IPS-NIHi11 (cell line): ENCODE measurements around the gene PLAAT3.
A peak's percentile ranks its signal among the peaks of the same experiment; 100 is the strongest.
"Not testable (repeated sequence)": the region's sequence is repeated elsewhere in the genome, so short reads cannot be mapped to it uniquely, and the experiment has no call there.

Experiments
- DNase-seq: peaks from one replicate; pipeline ENCODE4 v3.0.0; 2012; ENCODE audit warnings: mixed read lengths, low spot score

The PLAAT3 gene

GRCh38 chr11:63609536-63609935, 4.7 kb downstream of the PLAAT3 start:
- no peak for DNase-seq

- DNase-seq, result no peak
These were observed 5.6 kb downstream of the PLAAT3 start for GRCh38 chr11:63608353-63609345.

DNA sequence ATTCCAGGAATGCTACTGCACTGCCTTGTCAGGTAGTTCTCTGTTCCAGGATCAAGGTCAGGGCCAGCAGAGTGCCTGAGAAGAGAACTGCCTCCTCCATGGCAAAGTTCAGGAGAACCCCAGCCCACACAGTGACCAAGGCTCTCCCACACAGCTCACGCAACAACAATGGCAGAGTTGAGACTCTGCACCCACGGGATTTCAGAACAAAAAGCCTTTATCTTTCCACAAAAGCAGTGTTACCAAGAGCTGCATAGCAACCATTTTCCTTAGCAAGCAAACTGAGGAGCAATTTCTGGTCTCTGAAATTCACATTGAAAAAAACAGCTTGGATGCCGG, 11.1 kb downstream of the PLAAT3 start:
- no peak for DNase-seq

DNA sequence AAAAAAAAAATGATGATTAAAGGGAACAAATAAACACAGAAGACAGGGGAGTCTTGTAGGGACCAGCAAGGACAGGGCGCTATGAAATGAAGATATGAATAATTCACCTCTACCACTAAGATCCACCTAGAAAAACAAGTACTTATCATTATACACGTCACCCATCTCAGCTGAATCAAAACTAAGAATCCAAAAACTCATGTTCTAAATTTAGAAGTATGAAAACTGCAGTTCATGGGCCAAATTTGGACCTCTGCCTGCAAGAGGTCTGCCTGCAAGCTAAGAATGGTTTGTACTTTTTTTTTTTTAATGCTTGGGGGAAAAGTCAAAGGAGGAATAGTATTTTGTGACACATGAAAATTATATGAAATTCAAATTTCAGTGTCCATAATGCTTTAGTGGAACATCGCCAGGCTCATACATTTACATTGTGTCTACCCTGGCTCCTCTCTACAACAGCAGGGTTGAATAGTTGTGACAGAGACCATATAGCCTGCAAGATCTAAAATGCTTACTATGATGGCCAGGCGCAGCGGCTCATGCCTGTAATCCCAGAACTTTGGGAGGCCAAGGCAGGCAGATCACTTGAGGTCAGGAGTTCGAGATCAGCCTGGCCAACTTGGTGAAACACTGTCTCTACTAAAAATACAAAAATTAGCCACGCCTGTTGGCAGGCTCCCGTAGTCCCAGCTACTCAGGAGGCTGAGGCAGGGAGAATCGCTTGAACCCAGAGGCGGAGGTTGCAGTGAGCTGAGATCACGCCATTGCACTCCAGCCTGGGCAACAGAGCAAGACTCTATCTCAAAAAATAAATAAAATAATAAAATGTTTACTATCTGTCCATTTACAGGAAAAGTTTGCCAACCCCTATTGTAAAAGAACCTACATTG, 11.7 kb downstream of the PLAAT3 start:
- not testable (repeated sequence) for DNase-seq

DNA sequence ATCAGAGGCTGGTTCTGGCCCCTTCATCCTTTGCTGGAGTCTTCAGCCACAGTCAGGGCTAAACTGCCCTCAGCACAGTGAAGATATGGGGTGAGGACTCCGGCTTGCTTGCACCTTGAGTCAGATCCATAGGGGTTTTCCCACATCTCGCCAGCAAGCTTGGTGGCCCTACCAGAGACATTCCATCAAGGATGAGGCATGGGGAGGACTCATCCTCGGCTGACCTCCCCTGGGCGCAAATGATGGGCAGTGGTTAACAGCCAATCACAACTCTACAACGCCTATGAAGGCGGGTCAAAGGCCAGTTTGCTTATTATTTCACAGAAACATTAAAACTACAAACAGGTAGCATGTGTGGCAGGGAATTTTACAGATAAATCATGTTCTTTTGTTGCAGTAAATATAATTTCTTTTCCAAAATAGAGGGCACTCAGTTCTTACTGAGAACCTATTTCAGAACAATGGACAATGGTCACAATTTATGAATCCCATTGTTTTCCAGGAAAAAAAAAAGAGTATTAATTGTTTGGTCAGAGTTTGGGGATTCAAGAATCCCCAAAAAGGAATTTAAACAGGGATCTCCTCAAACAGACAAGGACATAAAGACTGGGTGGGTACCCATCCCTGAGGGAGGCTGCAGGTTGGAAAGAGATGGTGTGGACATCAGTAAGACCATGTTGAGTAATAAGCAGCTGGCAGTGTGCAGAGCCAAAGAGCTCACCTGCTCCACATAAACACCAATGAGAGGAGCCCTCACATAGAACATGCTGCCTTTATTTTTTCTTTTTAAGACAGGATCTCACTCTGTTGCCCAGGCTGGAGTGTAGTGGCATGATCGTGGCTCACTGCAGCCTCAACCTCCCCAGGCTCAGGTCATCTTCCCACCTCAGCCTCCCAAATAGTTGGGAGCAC, 14.8 kb downstream of the PLAAT3 start:
- DNase-seq, result peak; percentile 56

GRCh38 chr11:63598556-63598955, 15.7 kb downstream of the PLAAT3 start:
- DNase-seq, result no peak

DNA sequence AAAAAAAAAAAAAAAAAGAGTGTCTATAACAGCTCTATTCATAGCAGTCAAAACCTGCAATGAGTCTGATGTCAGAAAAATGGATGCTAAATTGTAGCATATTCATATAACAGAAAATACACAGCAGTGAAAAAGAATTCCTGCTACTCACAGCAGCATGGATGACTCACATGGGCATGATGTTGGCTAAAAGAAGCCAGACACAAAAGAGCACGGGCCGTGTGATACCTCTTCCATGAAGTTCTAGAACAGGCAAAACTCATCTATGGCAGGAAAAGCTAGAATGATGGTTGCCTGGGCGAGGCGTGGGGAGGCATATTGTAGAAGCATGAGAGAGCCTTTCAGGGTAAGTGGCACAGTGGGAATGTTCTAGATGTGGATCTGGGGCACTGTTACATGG, 18.9 kb downstream of the PLAAT3 start:
- DNase-seq, result no peak

DNA sequence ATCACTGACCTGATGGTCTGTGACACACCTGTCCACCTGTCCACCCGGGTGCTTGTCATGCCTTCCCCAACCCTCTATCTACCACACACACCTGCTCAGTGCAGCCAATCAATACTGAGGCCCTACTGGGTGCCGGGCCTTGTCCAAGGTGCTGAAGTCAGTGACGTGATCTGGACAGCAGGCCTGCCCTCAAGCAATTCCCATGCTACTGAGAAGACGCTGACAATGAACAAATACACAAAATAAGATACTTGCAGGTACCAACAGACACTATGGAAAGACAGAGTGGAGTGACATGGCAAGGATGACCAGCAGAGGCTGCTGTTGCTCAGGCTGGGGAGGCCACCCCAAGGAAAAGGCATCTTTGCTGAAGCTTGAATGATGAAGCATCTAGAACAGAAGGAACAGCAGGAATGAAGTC, 21.2 kb downstream of the PLAAT3 start:
- DNase-seq, result peak; percentile 46

DNA sequence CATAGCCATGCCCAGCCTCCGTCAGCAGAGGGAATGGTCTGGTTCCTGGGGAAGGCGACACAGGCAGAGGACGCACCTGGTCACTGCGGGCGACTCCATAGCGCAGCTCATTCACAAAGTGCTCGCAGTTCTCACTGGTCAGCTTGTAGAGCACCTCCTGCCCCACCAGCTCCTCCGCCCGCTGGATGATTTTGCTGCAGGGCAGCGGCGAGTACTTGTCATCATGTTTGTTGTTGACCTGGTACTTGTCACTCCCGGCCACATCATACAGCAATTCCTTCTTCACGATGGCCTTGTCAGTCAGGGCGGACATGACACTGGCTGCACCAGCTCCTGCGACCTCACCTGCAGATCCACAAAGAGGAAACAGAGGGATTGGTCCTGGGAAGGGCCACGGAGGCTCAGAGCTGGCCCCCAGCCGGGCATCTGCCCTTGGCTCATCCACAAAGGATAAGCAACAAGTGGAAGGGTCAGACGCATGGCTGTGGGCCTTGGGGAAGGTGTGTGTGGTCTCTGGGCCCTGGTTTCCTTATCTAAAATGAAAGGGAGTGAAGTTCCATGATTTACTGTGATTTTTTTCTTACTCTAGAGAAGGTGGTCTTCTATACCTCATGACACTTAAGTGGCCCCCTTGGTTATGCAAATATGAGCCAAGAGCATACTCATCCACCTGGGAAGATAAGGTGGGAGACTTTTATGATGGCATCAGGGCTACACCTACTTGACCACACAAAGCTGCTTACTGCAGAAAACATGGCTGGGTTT, 24.0 kb downstream of the PLAAT3 start:
- DNase-seq, result no peak

DNA sequence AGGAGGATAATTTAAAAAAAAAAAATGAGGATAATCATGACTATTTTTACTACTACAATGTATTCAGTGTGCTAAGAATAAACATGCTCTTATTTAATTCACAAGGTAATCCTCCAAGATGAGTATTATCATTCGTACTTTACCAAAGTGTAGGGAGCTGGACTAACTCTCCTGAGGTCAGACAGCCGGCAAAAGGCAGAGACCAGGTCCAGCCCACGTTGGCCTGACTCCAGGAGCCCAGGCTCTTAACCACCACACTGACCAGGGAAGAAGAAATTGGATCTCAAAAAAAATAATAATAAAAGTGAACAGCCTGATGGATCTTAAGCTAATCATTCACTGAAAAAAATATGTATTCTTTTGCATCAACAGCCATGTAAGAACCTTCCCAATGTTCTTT, 25.2 kb downstream of the PLAAT3 start:
- DNase-seq, result no peak

DNA sequence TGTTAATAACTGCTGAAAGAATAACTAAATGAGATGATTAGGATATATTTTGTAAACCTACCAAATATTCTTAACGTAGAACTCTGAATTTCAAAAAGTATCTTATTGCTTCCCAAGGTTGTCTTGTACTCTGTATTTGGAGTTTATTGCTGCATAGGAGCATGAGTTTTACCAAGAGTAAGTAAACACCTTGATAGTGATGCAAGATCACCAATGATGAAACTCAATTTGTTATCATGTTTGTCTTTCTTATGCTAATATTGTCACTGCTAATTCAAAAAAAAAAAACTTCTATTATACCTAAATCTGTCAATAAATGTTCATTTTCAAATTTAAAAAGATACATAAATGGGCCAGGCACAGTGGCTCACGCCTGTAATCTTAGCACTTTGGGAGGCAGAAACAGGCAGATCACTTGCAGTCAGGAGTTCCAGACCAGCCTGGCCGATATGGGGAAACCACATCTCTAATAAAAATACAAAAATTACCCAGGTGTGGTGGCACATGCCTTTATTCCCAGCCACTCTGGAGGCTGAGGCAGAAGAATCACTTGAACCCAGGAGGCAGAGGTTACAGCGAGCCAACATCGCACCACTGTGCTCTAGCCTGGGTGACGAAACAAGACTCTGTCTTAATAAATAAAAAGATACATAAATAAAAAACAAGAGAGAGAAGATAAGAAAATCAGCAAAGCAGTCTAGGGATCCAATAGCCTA, 27.6 kb downstream of the PLAAT3 start:
- DNase-seq, result no peak

- no peak for DNase-seq
These were observed 30.9 kb downstream of the PLAAT3 start for GRCh38 chr11:63583357-63583677.

DNA sequence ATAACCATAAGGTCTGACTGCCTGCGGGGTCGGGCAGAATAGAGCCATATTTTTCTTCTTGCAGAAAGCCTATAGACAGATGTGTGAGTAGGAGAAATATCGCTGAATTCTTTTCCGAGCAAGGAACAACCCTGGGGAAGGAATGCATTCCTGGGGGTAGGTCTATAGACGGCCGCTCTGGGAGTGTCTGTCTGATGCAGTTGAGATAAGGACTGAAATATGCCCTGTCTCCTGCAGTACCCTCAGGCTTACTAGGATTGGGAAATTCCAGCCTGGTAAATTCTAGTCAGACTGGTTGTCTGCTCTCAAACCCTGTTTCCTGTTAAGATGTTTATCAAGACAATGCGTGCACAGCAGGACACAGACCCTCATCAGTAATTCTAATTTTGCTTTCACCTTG, 33.0 kb downstream of the PLAAT3 start:
- DNase-seq, result not testable (repeated sequence)

DNA sequence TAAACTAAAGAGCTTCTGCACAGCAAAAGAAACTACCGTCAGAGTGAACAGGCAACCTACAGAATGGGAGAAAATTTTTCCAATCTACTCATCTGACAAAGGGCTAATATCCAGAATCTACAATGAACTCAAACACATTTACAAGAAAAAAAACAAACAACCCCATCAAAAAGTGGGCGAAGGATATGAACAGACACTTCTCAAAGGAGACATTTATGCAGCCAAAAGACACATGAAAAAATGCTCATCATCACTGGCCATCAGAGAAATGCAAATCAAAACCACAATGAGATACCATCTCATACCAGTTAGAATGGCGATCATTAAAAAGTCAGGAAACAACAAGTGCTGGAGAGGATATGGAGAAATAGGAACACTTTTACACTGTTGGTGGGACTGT, 35.4 kb downstream of the PLAAT3 start:
- not testable (repeated sequence) for DNase-seq

GRCh38 chr11:63574856-63575602, 39.2 kb downstream of the PLAAT3 start:
- no peak for DNase-seq

DNA sequence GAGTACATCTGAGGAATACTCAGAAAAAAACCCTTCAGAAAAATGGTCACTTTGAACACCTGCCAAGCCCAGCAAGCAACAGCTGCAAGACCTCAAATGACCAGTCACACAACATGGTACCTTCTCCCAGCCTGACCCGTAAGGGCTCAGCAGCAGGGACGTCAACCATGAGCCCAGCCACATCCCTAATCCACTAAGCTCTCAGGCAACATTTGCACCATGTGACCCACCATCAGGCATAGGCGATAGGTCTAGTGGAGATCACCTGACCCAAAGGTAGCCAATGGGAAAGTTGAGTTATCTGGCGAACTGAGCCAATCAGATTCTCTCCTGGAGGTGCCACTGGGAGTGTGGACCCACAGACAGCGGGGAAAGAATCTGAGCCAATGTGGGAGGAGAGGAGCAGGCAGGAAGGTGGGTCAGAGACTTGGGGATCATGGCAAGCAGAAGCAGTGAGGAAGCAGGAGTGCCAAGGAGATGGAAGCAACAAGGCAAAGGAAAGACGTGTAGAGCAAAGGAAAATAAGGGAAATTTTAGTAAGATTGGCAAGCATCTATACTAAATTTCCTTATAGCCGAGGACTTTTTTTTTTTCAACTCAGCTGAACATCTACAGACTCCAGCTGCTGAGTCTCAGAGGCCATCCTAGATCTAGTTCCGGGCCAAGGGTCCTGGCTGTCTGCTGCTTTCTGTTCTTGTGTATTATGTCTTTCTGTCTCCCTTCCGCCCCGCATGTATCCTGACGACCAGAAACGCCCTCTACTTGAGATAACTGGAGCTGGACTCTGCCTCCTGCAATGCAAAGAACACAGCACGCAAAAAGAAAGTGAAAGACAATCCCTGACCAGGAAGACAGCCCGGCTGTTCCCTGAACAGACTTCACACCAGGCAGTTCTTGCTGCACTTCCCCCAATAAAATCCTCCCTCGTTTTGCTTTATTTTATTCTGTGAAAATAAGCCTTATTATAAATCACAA, 40.1 kb downstream of the PLAAT3 start:
- DNase-seq, result no peak

GRCh38 chr11:63572026-63572688, 42.1 kb downstream of the PLAAT3 start:
- DNase-seq, result no peak

DNA sequence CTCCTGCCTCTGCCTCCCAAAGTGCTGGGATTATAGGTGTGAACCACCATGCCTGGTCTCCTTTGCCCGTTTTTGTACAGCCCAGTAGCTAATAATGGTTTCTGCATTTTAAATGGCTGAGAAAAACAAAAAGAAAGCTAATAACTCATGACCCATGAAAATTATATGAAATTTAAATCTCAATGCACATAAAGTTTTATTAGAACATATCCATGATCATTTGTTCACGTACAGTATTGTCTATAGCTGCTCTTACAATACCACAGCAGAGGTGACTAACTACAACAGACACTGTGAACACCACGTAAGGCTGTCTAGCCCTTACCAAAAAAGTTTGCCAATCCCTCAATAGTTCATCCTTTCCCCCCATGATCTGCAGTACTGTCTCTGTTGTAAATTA, 44.7 kb downstream of the PLAAT3 start:
- no peak for DNase-seq
